Measurements from ENCODE around the gene TNFRSF9.
A peak's percentile ranks its signal among the peaks of the same experiment; 100 is the strongest.

TNFRSF9 gene

GRCh38 chr1:7983086-7983778 lies 42.6 kb upstream of the TNFRSF9 start:
- TF ChIP-seq, protein P1, sequence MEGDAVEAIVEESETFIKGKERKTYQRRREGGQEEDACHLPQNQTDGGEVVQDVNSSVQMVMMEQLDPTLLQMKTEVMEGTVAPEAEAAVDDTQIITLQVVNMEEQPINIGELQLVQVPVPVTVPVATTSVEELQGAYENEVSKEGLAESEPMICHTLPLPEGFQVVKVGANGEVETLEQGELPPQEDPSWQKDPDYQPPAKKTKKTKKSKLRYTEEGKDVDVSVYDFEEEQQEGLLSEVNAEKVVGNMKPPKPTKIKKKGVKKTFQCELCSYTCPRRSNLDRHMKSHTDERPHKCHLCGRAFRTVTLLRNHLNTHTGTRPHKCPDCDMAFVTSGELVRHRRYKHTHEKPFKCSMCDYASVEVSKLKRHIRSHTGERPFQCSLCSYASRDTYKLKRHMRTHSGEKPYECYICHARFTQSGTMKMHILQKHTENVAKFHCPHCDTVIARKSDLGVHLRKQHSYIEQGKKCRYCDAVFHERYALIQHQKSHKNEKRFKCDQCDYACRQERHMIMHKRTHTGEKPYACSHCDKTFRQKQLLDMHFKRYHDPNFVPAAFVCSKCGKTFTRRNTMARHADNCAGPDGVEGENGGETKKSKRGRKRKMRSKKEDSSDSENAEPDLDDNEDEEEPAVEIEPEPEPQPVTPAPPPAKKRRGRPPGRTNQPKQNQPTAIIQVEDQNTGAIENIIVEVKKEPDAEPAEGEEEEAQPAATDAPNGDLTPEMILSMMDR (conservative IDR thresholded peaks at IDR 0.05), result no peak
- peak overlapping the region; percentile 7; the same call in 1 of the 2 replicates for H3K27ac ChIP-seq

DNA sequence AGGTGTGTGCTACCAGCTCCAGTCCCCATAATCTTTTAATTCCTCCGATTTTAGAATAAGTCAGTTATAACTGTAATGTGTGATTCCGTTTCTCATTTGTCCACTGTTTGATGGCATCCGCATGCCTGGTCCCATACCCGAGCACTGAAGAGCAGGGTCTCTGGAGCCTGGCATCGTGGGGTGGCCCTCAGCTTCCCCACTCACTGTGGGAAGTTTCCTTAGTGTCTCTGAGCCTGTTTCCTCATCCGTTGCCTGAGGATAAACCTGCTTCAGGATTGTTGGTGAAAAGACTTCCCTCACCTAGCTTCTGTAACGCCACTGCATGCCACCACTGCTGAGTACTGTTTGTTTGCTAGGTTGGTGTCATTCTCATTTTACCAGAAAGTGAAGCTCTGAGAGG lies 40.3 kb upstream of the TNFRSF9 start:
- TF ChIP-seq, protein P1 (conservative IDR thresholded peaks at IDR 0.05), result no peak
- H3K27ac ChIP-seq, result 0 out of 2 replicates have a peak overlapping the region, but pooled peaks have one; percentile 12

- peak overlapping the region; percentile 80 for H3K27ac ChIP-seq
- TF ChIP-seq, protein P1 (conservative IDR thresholded peaks at IDR 0.05), result peak; percentile 98
These were observed 34.7 kb upstream of the TNFRSF9 start for GRCh38 chr1:7975212-7975865.

DNA sequence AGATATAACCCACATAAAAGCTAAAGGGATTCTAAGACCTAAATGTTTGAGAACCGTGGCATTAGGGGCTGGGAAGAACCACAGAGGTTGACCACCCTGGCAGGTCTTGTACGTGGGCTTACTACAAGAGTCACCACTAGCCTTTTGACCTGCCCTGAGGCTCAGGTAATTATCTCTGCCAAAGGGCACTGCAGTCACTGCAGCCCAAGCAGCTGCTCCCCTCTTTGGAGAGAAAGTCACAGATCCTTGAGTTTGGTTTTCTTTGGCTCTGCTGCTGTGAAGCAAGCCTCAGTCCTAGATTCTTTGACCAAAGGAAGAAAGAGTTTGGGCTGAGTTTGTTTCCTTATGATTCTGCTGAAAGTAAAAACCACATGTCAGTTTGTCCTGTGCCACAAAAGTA lies 32.4 kb upstream of the TNFRSF9 start:
- TF ChIP-seq, protein P1 (conservative IDR thresholded peaks at IDR 0.05), result no peak
- H3K27ac ChIP-seq, result peak overlapping the region; percentile 80; the same call in 1 of the 2 replicates

- peak overlapping the region; percentile 80 for H3K27ac ChIP-seq
- TF ChIP-seq, protein P1 (conservative IDR thresholded peaks at IDR 0.05), result no peak
These were observed 31.6 kb upstream of the TNFRSF9 start for GRCh38 chr1:7972285-7972684.

- peak overlapping the region; percentile 80 for H3K27ac ChIP-seq
- TF ChIP-seq, protein P1 (conservative IDR thresholded peaks at IDR 0.05), result no peak
These were observed 30.4 kb upstream of the TNFRSF9 start for GRCh38 chr1:7971024-7971423.

DNA sequence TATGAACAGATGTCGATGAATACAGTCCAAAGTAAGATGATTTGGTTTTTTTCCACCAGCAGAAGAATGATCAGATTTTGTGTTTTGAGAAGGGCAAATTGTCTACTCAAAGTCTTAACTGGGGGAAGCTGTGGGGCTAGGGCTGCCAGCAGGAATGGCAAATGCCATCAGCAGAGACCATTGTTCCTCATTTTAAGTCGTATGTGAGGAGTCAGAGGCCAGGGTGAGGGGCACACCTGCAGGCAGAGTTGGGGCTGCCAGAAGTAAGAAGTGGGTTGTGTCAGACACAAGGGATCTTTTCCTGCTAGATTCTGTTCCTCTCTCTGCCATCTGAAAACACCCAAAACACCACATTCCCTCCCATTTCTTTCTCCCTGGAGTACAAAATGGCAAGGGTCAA lies 29.6 kb upstream of the TNFRSF9 start:
- TF ChIP-seq, protein P1 (conservative IDR thresholded peaks at IDR 0.05), result no peak
- H3K27ac ChIP-seq, result peak overlapping the region; percentile 80

Measured in VCaP (cell line).